ENCODE results near the gene KCTD21.
A peak's percentile ranks its signal among the peaks of the same experiment; 100 is the strongest.

The KCTD21 gene

GRCh38 chr11:78170874-78171549, 17.4 kb downstream of the KCTD21 start:
- DNase-seq: no peak

GRCh38 chr11:78170413-78170812, 18.0 kb downstream of the KCTD21 start:
- no peak for DNase-seq

- DNase-seq: no peak
Observed at GRCh38 chr11:78168539-78169477, 19.6 kb downstream of the KCTD21 start.

- DNase-seq: no peak
Observed at GRCh38 chr11:78166855-78167469, 21.5 kb downstream of the KCTD21 start.

- DNase-seq: no peak
Observed at GRCh38 chr11:78164471-78164870, 24.0 kb downstream of the KCTD21 start.

GRCh38 chr11:78163828-78164227, 24.6 kb downstream of the KCTD21 start:
- no peak for DNase-seq

- DNase-seq: no peak
Observed at GRCh38 chr11:78161962-78162371, 26.5 kb downstream of the KCTD21 start.

GRCh38 chr11:78161346-78161745, 27.1 kb downstream of the KCTD21 start:
- no peak for DNase-seq

- DNase-seq: no peak
Observed at GRCh38 chr11:78160557-78160956, 27.9 kb downstream of the KCTD21 start.

GRCh38 chr11:78158987-78159652, 29.3 kb downstream of the KCTD21 start:
- no peak for DNase-seq

- DNase-seq: no peak
Observed at GRCh38 chr11:78156127-78156844, 32.1 kb downstream of the KCTD21 start.

- DNase-seq: no peak
Observed at GRCh38 chr11:78151804-78152203, 36.6 kb downstream of the KCTD21 start.

GRCh38 chr11:78150754-78151153, 37.7 kb downstream of the KCTD21 start:
- DNase-seq: no peak

- DNase-seq: no peak
Observed at GRCh38 chr11:78150346-78150745, 38.1 kb downstream of the KCTD21 start.

GRCh38 chr11:78149646-78150045, 38.8 kb downstream of the KCTD21 start:
- no peak for DNase-seq

GRCh38 chr11:78147807-78148206, 40.6 kb downstream of the KCTD21 start:
- no peak for DNase-seq

GRCh38 chr11:78145511-78146025, 42.9 kb downstream of the KCTD21 start:
- DNase-seq: no peak

- DNase-seq: peak; percentile 28
Observed at GRCh38 chr11:78140392-78141077, 47.9 kb downstream of the KCTD21 start.

- DNase-seq: peak; percentile 98
Observed at GRCh38 chr11:78139422-78140391, 48.7 kb downstream of the KCTD21 start, which contains the start of gene ALG8. Gene ALG8 (minus strand): TSS chr11:78139626. CDS start chr11:78139588, 38 bp downstream.

All from activated CD4-positive, alpha-beta T cell treated with anti-CD3 and anti-CD28 coated beads for 48 hours (primary cell).